Lower leg skin (tissue), 3 donors: ENCODE measurements around the gene SLC16A12.

Experiments
- CTCF ChIP-seq, 3 donors: fragments of 450-650 bp; IDR thresholded peaks; one replicate each; pipeline ENCODE4 v1.5.1; 2016; ENCODE audit warnings: antibody characterized with exemption in 3 of 3, mild to moderate bottlenecking in 3 of 3, moderate library complexity in 2 of 3
- POLR2A ChIP-seq, 2 donors: fragments of 450-650 bp; IDR thresholded peaks; one replicate each; pipeline ENCODE4 v1.6.1; 2016 to 2017; ENCODE audit warnings: antibody characterized with exemption in 2 of 2, mild to moderate bottlenecking in 1 of 2, moderate library complexity in 1 of 2

DNA sequence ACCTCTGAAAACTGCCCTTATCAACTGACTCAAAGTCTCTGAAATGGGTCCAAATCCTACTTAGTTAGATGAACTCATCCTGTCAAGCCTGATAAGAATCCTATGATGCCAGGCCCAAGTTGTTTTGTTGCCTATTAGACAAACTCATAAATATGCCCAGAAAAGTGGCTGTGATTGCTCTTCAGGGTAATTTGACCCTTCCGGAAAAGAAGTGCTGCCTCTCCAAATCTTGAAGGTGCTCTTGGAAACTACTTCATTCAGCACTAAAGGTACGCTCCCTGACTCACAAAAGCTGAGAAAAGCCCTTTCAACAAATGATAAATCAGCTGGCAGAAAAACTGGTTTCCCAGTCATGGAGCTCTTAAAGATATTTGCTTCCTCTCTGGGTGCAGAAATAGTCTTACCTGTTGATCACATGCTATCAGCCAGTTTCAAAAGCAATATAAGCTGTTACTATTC, 114.3 kb downstream of the SLC16A12 start:
- TF ChIP-seq CTCF (IDR thresholded peaks at IDR 0.05) (no peak), POLR2A (IDR thresholded peaks at IDR 0.05) (no peak)
